GM12874 (cell line): ENCODE results near the gene SCYGR5.

Source experiments
- CTCF ChIP-seq: IDR thresholded peaks from 2 replicates; pipeline ENCODE4 v1.5.1; 2011; ENCODE audit warnings: low read depth, mild to moderate bottlenecking, control low read depth, low read length, moderate library complexity; ENCODE audit not compliant: insufficient read depth

The SCYGR5 gene

GRCh38 chr2:227707390-227707789 lies 40.8 kb downstream of the SCYGR5 start:
- no peak for TF ChIP-seq CTCF

DNA sequence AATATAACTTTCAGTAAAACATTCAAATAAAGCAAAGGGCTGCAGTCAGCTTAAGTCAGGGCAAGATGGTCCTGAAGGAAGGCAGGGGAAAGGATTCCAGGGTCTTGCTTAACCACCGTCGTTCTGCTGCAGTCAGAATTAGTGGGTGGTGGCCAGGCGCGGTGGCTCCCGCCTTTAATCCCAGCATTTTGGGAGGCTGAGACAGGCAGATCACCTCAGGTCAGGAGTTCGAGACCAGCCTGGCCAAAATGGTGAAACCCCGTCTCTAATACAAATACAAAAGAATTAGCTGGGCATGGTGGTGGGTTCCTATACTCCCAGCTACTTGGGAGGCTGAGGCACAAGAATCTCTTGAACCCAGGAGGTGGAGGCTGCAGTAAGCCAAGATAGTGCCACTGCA lies 44.4 kb downstream of the SCYGR5 start:
- TF ChIP-seq CTCF: no peak

GRCh38 chr2:227713291-227713690 lies 46.7 kb downstream of the SCYGR5 start:
- TF ChIP-seq CTCF: no peak

DNA sequence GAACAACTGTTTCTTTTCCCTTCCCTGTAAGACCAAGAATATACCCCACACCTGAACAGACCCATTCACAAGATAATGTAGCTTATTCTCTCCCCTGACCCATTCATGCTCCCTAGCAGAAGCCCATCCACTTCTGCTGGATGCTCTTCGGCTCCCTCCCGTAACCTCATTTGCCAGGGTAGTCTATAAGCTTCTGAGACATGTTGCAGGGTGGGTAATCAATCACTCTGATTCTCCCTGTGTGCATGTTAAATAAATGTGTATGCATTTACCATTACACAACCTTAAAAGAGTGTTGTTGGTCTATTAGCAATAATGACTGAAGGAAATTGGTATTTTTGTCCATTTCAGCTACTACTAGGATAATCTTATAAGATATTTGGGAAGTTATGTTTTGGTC lies 49.9 kb downstream of the SCYGR5 start:
- no peak for TF ChIP-seq CTCF
